Esophagus mucosa (tissue), 1 donor: Measurements from ENCODE around the gene GATAD2A. TPM values are rescaled to one million over a fixed set of nuclear protein-coding genes. Genes with fewer than 3 reads are reported as not detected.

Source experiments
- ATAC-seq: fragments of 200-7000 bp; cut with Tn5 transposase; one replicate; pipeline ENCODE4 v1.9.1; 2020
- total RNA-seq: library from RNA; stranded (reverse); gene quantifications from one replicate; pipeline ENCODE4 v1.2.4, GENCODE V29; 2023
- donor health status: DM: yes; HTN: yes; CAD: no.

GATAD2A gene
- total RNA-seq, 1 donor from 2014 or later = 58.9 TPM

GRCh38 chr19:19513682-19514081 lies 108.2 kb downstream of the GATAD2A start:
- no peak for ATAC-seq

- no peak for ATAC-seq
These were observed 108.8 kb downstream of the GATAD2A start for GRCh38 chr19:19514215-19514657.

- peak; percentile 1 for ATAC-seq
These were observed 109.6 kb downstream of the GATAD2A start, which contains the start of gene TSSK6 for GRCh38 chr19:19514881-19515641. Gene TSSK6 (minus strand): TSS chr19:19515548. CDS start chr19:19515427, 121 bp downstream.

GRCh38 chr19:19515642-19516519 lies 110.4 kb downstream of the GATAD2A start, which contains the start of gene NDUFA13:
Gene NDUFA13 (plus strand): TSS chr19:19516225. CDS start chr19:19516239, 14 bp downstream.
- peak; percentile 90 for ATAC-seq

- ATAC-seq = no peak
These were observed 111.8 kb downstream of the GATAD2A start for GRCh38 chr19:19517235-19517619.

GRCh38 chr19:19520989-19521388 lies 115.5 kb downstream of the GATAD2A start:
- no peak for ATAC-seq

GRCh38 chr19:19523177-19523576 lies 117.7 kb downstream of the GATAD2A start:
- ATAC-seq = no peak

- peak; percentile 9 for ATAC-seq
These were observed 118.6 kb downstream of the GATAD2A start for GRCh38 chr19:19524053-19524452.

GRCh38 chr19:19525611-19526380 lies 120.3 kb downstream of the GATAD2A start:
- ATAC-seq = no peak

- no peak for ATAC-seq
These were observed 121.3 kb downstream of the GATAD2A start for GRCh38 chr19:19526581-19527370.

- ATAC-seq = no peak
These were observed 121.8 kb downstream of the GATAD2A start for GRCh38 chr19:19527371-19527656.

GRCh38 chr19:19527674-19528625 lies 122.5 kb downstream of the GATAD2A start:
- no peak for ATAC-seq

- ATAC-seq = no peak
These were observed 123.4 kb downstream of the GATAD2A start, which contains the start of gene YJEFN3 for GRCh38 chr19:19528721-19529490. Gene YJEFN3 (plus strand): TSS chr19:19528911. CDS start chr19:19528933, 22 bp downstream.

GRCh38 chr19:19529783-19530422 lies 124.4 kb downstream of the GATAD2A start:
- ATAC-seq = no peak

- no peak for ATAC-seq
These were observed 124.9 kb downstream of the GATAD2A start for GRCh38 chr19:19530423-19530804.

GRCh38 chr19:19530889-19531288 lies 125.4 kb downstream of the GATAD2A start:
- ATAC-seq = no peak

GRCh38 chr19:19531951-19532805 lies 126.7 kb downstream of the GATAD2A start:
- peak; percentile 67 for ATAC-seq
